ENCODE measurements around the gene CDK14.

CDK14 gene

GRCh38 chr7:91206361-91206960 is 610.3 kb downstream of the CDK14 start:
- no peak for DNase-seq
- no peaks in the 10 kb centered on the region for H3K27me3 ChIP-seq
- H3K4me1 ChIP-seq, result no peaks in the 10 kb centered on the region

GRCh38 chr7:91212582-91212981 is 616.5 kb downstream of the CDK14 start:
- H3K4me1 ChIP-seq, result no peaks in the 10 kb centered on the region
- no peaks in the 10 kb centered on the region for H3K9me3 ChIP-seq
- no peak overlapping the region for H3K4me3 ChIP-seq (ENCODE audit: low read depth, low read length)
- H3K27me3 ChIP-seq, result no peaks in the 10 kb centered on the region
- no peak for TF ChIP-seq CTCF (IDR thresholded peaks at IDR 0.05; ENCODE audit: low read depth, low read length)
- DNase-seq, result no peak
- no peaks in the 10 kb centered on the region for H3K36me3 ChIP-seq

More at GRCh38 chr7:91206361-91206960, 610.3 kb downstream of the CDK14 start:
- Histone ChIP-seq H3K9me3 (no peaks in the 10 kb centered on the region), H3K36me3 (no peaks in the 10 kb centered on the region), H3K4me3 (ENCODE audit: low read depth, low read length) (no peak overlapping the region)
- no peak for TF ChIP-seq CTCF (IDR thresholded peaks at IDR 0.05; ENCODE audit: low read depth, low read length)

GRCh38 chr7:91226411-91226810 is 630.3 kb downstream of the CDK14 start:
- DNase-seq, result no peak
- H3K9me3 ChIP-seq, result no peaks in the 10 kb centered on the region
- H3K4me1 ChIP-seq, result no peaks in the 10 kb centered on the region
- no peak for TF ChIP-seq CTCF (IDR thresholded peaks at IDR 0.05; ENCODE audit: low read depth, low read length)
- H3K27me3 ChIP-seq, result no peaks in the 10 kb centered on the region
- H3K4me3 ChIP-seq (ENCODE audit: low read depth, low read length), result no peak overlapping the region
- H3K36me3 ChIP-seq, result no peaks in the 10 kb centered on the region

- Histone ChIP-seq H3K27me3 (no peaks in the 10 kb centered on the region), H3K36me3 (no peaks in the 10 kb centered on the region), H3K4me3 (ENCODE audit: low read depth, low read length) (no peak overlapping the region), H3K4me1 (no peaks in the 10 kb centered on the region), H3K9me3 (no peaks in the 10 kb centered on the region)
- no peak for DNase-seq
- no peak for TF ChIP-seq CTCF (IDR thresholded peaks at IDR 0.05; ENCODE audit: low read depth, low read length)
Measured at GRCh38 chr7:91228327-91228726, 632.2 kb downstream of the CDK14 start.

- no peak for TF ChIP-seq CTCF (IDR thresholded peaks at IDR 0.05; ENCODE audit: low read depth, low read length)
- no peak for DNase-seq
- Histone ChIP-seq H3K36me3 (no peaks in the 10 kb centered on the region), H3K9me3 (no peaks in the 10 kb centered on the region), H3K4me3 (ENCODE audit: low read depth, low read length) (no peak overlapping the region), H3K27me3 (no peaks in the 10 kb centered on the region), H3K4me1 (no peaks in the 10 kb centered on the region)
Measured at GRCh38 chr7:91228927-91229558, 632.9 kb downstream of the CDK14 start.

GRCh38 chr7:91230100-91230499 is 634.0 kb downstream of the CDK14 start:
- TF ChIP-seq CTCF (IDR thresholded peaks at IDR 0.05; ENCODE audit: low read depth, low read length), result no peak
- no peak overlapping the region for H3K4me3 ChIP-seq (ENCODE audit: low read depth, low read length)
- no peak for DNase-seq
- H3K9me3 ChIP-seq, result no peaks in the 10 kb centered on the region
- no peaks in the 10 kb centered on the region for H3K36me3 ChIP-seq
- H3K27me3 ChIP-seq, result no peaks in the 10 kb centered on the region
- no peaks in the 10 kb centered on the region for H3K4me1 ChIP-seq

Measured in BE2C (cell line).